Activated CD8-positive, alpha-beta memory T cell treated with anti-CD3 and anti-CD28 coated beads for 36 hours (primary cell): ENCODE data around the gene GPRIN1. TPM values are rescaled to one million over a fixed set of nuclear protein-coding genes. Genes with fewer than 3 reads are reported as not detected.

ENCODE experiments used
- CTCF ChIA-PET: fragments of 350-600 bp; sonication (Branson Sonifier 250); formaldehyde crosslinking; loops from one replicate; lab custom pipeline; 2021; ENCODE audit warnings: antibody characterized with exemption; lab: Charles Lee
- POLR2A ChIA-PET: fragments of 350-600 bp; sonication (Branson Sonifier 250); formaldehyde crosslinking; loops from one replicate; lab custom pipeline; 2021; ENCODE audit warnings: antibody characterized with exemption; lab: Charles Lee
- total RNA-seq, 2 experiments: library from RNA; stranded (reverse); gene quantifications; one replicate each; pipeline ENCODE4 v1.2.3, GENCODE V29; 2021

Gene GPRIN1
- total RNA-seq, 2 experiments from 2014 or later: 2.7 to 3.0 TPM

GRCh38 chr5:176646049-176646706, 36.2 kb upstream of the GPRIN1 start:
- ChIA-PET POLR2A (interaction anchor here (0.6 to 1.7 kb wide), 5 partner anchors 16 to 340 kb away, joined by 3 to 8 read pairs (median 4); partner anchors contain the start of genes EIF4E1B, GPRIN1 and SNCB), CTCF (interaction anchor here (0.9 to 3.7 kb wide), 3 partner anchors 10 to 36 kb away, joined by 3 to 27 read pairs (median 4); partner anchors contain the start of gene GPRIN1)

DNA sequence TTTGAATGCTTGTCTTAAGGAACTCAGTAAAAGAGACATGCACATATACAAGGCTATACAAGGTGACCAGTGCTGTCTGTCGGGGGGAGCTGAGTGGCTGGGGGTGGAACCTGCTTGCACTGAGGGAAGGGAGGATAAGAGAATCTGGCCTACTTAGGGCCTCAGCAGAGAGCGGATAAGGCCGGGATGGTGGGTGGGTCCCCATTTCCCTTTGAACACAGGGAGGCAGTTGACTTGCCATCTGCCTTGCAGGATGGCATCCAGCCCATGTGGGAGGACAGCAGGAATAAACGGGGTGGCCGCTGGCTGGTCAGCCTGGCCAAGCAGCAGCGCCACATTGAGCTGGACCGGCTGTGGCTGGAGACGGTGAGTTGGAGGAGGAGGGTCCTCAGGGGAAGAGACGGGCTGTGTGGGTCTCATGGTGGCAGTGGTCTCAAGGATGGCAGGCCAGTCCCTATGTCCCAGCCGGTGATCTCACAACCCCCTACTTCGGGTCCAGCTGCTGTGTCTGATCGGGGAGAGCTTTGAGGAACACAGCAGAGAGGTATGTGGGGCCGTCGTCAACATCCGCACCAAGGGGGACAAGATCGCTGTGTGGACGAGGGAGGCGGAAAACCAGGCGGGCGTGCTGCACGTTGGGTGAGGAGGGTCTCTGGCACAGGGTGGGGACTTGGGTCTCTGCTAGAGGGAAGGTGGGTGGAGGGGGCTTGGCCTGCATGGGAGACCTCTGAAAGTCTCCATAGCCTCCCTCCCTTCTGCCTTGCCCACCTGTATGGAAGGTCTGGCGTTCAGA, 35.1 kb upstream of the GPRIN1 start:
- ChIA-PET POLR2A (no interaction called here), CTCF (interaction anchor here (0.5 to 1.0 kb wide), 2 partner anchors 16 to 116 kb away, joined by 3 to 4 read pairs; no protein-coding TSS in a partner anchor)

GRCh38 chr5:176644294-176644693, 34.3 kb upstream of the GPRIN1 start:
- ChIA-PET POLR2A (no interaction called here), CTCF (interaction anchor here (0.7 kb wide), 1 partner anchor 377 kb away, joined by 3 read pairs; no protein-coding TSS in a partner anchor)

- ChIA-PET CTCF (interaction anchor here (0.7 kb wide), 1 partner anchor 378 kb away, joined by 3 read pairs; no protein-coding TSS in a partner anchor), POLR2A (no interaction called here)
Measured at GRCh38 chr5:176643491-176644219, 33.7 kb upstream of the GPRIN1 start.

DNA sequence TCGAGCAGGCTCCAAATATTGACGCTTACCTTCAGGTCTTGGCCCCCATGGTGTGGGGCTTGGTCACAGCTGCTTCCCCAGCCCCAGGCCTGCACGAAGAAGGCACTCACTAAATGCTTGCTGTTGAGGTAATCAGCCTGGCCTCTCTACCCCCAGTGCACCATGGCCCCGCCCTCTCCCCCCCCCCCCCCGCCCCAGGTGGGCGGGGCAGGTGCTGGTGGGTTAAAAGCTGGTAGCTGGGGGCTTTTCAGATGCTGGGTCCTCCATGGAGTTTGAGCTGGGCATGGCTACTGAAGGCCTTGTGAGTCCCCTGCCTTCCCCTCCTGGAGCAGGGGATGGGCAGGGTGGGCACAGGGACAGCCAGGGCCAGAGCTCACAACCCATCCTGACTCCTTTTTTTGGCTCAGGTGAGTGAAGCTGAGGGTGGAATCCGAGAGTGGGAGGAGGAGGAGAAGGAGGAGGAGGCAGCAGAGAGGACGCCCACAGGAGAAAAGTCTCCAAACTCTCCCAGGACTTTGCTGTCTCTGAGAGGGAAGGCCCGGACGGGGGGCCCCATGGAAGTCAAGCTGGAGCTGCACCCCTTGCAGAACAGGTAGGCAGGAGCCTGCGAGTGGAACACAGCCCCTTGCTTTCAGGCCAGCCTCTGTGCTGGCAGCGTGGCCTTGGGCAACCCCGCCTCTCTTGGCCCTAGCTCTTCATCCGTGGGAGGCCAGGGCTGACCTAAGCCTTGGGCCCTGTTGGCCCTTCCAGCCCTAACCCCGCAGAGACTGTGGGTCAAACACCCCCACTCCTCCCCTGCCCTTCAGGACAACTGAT, 32.9 kb upstream of the GPRIN1 start:
- ChIA-PET CTCF (no interaction called here), POLR2A (no interaction called here)

DNA sequence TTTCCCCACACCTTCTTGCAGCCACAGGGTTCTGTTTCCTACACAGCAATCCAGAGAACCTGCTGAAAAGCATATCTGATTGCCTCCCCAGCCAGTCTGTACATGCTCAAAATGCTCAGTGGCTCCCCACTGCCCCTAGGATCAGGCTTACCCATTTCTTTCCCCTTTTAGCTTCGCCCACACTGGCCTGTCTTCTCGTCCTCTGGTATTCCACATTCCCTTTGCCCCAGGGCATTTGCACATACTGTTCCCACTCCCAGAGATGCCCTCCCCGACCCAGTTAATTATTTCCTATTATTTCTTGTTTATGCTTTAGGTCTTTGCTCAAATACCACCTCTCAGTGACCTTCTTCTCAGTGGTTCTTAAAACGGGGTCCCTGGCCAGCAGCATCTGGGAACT, 30.7 kb upstream of the GPRIN1 start:
- ChIA-PET POLR2A (no interaction called here), CTCF (interaction anchor here (1.3 kb wide), 1 partner anchor 19 kb away, joined by 4 read pairs; no protein-coding TSS in a partner anchor)

DNA sequence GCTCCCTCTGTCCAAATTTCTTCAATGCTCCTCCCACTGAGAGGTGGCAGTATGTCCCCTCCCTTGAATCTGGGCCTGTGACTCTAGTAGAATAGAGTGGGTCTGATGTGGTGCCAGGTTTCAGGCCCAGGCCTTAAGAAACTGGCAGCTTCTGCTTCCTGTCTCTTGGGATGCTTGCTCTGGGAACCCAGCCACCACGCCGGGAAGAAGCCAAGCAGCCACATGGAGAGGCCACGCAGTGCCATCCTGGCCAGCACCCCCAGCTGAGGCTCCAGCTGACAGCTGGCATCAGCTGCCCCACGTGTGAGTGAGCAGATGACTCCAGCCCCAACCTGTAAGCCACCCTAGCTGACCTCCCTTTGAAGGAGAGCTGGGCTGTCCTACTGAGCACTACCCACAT, 30.0 kb upstream of the GPRIN1 start:
- POLR2A ChIA-PET: no interaction called here
- CTCF ChIA-PET: interaction anchor here (1.5 kb wide), 1 partner anchor 11 kb away, joined by 3 read pairs; no protein-coding TSS in a partner anchor

DNA sequence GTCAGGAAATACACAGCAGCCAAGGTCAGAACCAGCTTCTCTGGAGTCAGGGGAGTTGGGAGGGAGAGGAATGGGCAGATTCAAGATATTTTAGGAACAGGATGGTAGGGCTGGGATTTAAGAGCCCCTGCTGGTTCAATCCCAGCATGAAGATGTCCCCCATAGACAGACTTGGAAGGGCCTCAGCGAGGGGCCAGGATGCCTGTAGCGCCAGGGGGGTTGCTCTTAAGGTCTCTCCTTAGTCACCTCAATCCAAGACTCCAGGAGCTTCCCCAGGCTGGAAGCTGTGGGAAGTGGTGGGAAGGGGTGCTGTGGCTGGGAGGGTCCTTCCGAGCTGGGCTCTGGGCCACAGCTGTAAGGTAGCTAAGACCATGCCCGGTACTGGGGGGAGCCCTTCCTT, 29.3 kb upstream of the GPRIN1 start:
- POLR2A ChIA-PET: no interaction called here
- CTCF ChIA-PET: interaction anchor here (1.5 kb wide), 1 partner anchor 10 kb away, joined by 3 read pairs; no protein-coding TSS in a partner anchor

- ChIA-PET CTCF (interaction anchor here (1.5 kb wide), 1 partner anchor 10 kb away, joined by 3 read pairs; no protein-coding TSS in a partner anchor), POLR2A (no interaction called here)
Measured at GRCh38 chr5:176638437-176638836, 28.5 kb upstream of the GPRIN1 start.

GRCh38 chr5:176637556-176637955, 27.6 kb upstream of the GPRIN1 start:
- ChIA-PET POLR2A (no interaction called here), CTCF (no interaction called here)

DNA sequence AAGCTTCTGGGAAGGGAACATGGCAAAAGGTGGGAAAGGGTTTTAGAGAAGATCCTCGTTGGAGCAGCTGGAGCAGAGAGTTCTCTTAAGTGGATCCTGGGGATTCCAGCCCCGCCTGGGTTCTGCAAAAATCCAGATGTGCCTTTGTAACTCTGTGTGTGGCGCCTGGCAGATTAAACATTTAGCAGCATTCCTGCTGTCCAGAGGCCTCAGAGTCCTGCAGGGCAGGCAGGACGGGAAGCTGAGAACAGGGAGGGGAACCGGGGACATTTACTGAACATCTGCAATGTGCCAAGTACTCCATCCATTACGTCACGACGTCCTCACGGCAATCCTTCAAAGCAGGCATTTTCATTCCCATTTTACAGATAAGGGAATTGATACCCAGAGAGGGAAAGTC, 26.5 kb upstream of the GPRIN1 start:
- ChIA-PET POLR2A (no interaction called here), CTCF (interaction anchor here (1.2 kb wide), 1 partner anchor 10 kb away, joined by 3 read pairs; no protein-coding TSS in a partner anchor)

GRCh38 chr5:176633598-176633997, 23.6 kb upstream of the GPRIN1 start:
- CTCF ChIA-PET: interaction anchor here (0.8 kb wide), 1 partner anchor 60 kb away, joined by 3 read pairs; no protein-coding TSS in a partner anchor
- POLR2A ChIA-PET: no interaction called here

GRCh38 chr5:176632745-176633144, 22.8 kb upstream of the GPRIN1 start:
- CTCF ChIA-PET: interaction anchor here (0.8 kb wide), 1 partner anchor 59 kb away, joined by 3 read pairs; no protein-coding TSS in a partner anchor

DNA sequence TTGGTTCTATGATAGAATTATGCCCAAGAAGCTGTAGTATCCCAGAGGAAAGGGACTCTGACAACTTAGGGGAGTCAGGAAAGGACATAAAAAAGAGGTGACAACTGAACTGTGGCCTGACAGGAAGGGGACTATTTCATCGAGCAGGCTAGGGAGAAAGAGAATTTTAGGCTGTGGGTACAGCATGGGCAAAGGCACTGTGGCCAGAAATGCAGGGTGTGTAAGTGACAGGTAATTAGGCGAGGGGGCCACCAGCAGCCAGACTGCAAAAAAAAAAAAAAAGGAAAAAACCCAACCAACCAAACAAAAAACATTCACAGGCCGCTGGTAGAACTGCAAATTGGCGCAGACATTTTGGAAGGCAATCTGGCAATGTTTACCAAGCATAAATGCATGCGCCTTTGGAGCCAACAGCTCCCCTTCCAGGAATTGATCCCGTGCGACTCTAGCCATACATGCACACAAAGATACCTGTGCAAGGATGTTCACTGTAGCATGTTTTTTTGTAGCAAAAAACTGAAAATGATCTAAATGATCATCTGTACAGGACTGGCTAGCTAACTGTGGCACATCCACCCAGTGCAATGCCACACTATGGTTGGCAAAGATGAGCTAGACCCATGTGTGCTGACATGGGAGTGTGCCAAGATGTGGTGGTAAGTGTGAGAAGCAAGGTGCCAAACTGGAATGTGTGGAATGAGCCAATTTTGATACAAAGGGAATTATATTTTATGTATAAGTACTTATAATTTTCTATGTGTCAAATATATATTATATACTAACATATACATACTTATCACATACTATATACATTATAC, 21.6 kb upstream of the GPRIN1 start:
- ChIA-PET CTCF (interaction anchor here (0.6 to 1.0 kb wide), 4 partner anchors 126 to 834 kb away, joined by 3 read pairs; no protein-coding TSS in a partner anchor), POLR2A (no interaction called here)

More at GRCh38 chr5:176632745-176633144, 22.8 kb upstream of the GPRIN1 start:
- POLR2A ChIA-PET: interaction anchor here (0.6 kb wide), 1 partner anchor 14 kb away, joined by 6 read pairs; the partner anchor contains the start of gene TSPAN17

DNA sequence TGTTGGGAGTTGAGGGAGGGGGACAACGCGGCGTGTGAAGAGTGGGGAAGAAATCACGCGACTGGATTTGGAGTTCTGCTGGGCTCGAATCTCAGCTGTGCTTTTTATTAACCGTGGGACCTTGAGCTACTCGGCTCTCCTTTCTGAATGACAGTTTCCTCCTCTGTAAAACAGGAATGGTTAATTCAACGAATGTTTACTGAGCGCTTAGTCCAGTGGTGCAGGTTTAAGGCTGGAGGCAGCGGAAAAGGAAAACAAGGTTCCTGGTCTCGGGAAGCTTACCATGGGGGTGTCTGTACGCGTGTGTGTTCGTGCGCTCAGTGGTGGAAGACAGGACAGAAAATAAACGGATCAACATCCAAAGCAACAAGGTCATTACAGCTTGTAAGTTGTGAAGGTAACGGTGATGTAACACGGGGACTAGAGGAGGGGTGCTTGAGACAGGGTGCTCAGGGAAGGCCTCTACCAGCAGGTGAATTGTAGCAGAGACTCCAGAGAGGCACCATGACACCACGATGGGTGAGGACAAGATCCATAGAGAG, 20.8 kb upstream of the GPRIN1 start:
- ChIA-PET CTCF (interaction anchor here (1.0 to 1.5 kb wide), 5 partner anchors 9 to 214 kb away, joined by 3 to 5 read pairs (median 4); no protein-coding TSS in a partner anchor), POLR2A (interaction anchor here (1.5 kb wide), 1 partner anchor 16 kb away, joined by 5 read pairs; the partner anchor contains the start of gene TSPAN17)

GRCh38 chr5:176629853-176630680, 20.1 kb upstream of the GPRIN1 start, which contains the start of the genes EIF4E1B and SNCB:
EIF4E1B (plus strand) TSS chr5:176630675; CDS start chr5:176642788, 12,113 bp downstream.
SNCB (minus strand) TSS chr5:176630534; CDS start chr5:176629654, 880 bp downstream.
- ChIA-PET CTCF (interaction anchor here (1.0 to 1.5 kb wide), 5 partner anchors 8 to 213 kb away, joined by 3 to 5 read pairs (median 4); no protein-coding TSS in a partner anchor), POLR2A (interaction anchor here (1.5 kb wide), 1 partner anchor 17 kb away, joined by 5 read pairs; the partner anchor contains the start of gene TSPAN17)
